Fibroblast of peridontal ligament (primary cell): ENCODE results near the gene HSPB8.
"Not testable (repeated sequence)": the region's sequence is repeated elsewhere in the genome, so short reads cannot be mapped to it uniquely, and the experiment has no call there.

Experiments
- DNase-seq: peaks from one replicate; pipeline ENCODE4 v3.0.0-alpha.2; 2010; ENCODE audit errors: extremely low read depth

The HSPB8 gene

DNA sequence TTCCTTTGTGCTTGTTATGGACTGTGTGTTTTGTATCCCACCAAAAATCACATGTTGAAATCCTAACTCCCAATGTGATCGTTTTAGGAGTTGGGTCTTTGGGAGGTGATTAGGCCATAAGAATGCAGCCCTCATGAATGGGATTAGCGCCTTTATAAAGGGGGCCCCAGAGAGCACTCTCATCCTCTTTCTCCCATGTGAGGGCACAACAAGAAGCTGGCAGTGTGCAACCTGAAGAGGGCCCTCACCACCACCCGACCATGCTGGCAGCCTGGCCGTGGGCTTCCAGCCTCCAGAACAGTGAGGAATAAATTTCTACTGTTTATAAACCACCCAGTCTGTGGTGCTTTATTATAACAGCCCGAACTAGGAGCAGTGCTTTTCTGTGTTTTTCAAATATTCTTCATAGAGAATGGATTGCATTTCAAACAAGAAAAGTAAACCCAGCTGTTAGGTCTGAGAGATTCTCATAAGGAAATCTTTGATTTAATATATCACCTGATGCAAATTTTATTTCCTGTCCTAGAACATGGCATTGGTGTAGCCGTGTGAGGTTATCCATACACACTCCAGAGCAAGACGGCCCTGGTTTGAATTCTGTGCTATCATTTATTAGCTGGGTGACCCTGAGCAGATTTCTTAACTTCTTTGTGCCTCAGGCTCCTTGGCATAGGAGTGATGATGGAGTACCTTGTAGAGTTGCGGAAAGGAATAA lies 27.8 kb downstream of the HSPB8 start:
- DNase-seq: no peak

DNA sequence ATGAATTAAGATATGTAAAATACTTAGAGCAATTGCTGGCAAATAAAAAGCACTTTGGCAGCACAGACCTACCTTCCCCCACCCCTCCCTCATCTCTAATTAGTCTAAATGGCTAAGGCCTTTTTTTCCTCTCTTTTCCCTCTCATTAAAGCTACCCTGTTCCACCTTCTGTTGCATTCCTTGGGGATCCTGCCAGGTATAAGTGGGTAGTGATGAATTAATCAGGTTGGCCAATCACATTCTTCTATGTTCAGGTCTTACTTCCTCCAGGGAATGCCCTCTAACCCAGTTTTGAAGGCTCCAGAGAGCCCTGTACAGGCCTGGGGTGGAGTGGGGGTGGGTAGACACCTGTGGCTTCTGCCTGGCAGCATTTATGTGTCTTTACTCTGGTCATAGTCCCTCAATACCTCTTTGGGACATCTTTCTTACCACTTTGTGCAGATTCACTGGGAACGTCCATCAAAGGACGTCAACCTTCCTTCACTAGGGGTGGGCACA lies 28.4 kb downstream of the HSPB8 start:
- no peak for DNase-seq

DNA sequence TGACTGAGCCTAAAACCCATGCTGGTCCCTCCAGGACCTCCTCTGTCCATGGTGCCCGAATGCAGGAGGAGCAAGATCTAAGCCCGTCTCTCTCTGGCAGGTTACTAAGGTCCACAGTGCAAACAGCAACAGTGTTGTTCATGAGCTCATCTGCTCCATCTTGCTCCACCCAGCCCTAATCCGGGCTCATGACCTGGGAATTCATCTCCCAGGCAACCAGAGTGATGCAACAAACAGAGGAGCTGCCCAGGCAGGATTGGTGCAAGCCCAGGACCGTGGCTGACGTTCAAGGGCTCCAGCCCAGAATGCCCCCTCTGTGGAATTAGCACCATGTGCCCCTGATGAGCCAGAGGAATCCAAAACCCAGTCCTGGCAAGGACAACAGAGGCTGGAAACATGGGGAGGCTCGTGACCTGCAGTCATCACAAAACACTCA lies 29.9 kb downstream of the HSPB8 start:
- no peak for DNase-seq

DNA sequence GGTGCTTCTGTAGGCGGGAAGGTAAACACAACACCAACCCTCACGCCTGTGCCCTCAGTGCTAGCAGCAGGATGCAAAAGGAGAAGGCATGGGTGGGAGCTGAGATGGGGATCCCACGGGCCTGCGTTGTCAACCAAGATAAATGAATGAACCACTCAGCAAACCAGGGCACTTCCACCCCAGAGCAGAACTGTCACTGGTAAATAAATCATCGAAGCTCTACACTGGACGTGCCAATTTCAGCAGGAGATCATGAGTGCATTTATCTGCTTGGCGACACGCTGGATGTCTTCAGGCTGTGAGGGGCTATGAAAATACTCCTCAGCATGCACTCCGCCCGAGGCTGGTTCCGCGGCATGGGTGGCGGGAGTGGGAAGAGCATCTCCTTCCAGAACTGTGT lies 33.2 kb downstream of the HSPB8 start:
- DNase-seq: no peak

DNA sequence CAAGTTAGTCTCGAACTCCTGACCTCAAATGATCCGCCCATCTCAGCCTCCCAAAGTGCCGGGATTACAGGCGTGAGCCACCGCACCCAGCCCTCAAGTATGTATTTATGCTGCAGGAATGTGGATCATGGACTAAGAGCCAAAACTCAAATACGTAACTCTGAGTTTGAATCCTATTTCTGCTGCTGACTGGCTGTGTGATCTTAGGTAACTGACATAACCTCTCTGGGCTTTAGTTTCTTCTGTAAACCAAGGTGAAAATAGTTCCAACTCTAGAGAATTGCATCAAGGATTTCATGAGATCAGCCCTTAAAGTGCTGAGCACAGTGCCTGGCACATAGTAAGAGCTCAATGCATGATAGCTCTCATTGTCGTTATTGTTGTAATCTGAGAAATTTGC lies 37.4 kb downstream of the HSPB8 start:
- DNase-seq: no peak

DNA sequence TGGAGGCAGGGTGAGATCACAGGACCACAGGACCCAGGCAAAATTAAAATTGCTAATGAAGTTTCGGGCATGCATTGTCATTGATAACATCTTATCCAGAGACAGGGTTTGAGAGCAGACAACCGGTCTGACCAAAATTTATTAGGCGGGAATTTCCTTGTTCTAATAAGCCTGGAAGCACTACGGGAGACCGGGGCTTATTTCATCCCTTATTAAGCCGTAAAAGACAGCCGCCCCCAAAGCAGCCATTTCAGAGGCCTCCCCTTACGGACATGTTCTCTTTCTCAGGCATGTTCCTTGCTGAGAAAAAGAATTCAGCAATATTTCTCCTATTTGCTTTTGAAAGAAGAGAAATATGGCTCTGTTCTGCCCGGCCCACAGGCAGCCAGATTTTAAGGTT lies 40.1 kb downstream of the HSPB8 start:
- not testable (repeated sequence) for DNase-seq

DNA sequence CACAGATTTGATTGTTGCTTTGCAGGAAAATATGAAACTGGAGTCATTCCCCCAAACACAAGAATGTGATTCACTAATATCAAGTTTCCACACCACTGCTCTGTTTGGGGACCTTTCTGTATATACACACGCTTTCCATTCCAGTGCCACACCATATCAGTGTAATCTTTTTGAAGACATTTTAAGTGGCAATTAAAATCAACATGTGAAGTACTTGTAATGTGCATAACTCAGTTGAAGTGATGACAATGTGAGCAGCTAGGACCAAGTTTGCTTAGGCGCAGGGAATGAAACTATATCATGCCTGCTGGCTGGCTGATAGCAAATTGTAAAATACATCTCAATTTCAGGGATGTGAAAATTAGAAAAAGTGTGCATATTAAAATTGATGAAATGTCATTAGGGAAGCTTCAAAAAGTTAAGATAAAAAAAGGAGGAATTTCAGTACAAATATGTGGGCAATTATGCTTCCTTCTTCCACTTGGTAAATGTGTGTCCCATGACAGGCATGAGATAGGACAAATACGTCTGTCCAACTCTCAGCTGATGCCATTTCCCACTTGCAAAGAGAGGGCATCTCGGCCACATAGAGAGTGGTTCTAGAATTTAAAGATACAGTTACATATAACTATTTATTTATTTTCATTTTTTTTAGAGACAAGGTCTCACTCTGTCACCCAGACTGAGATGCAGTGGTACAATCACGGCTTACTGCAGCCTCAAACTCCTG lies 43.7 kb downstream of the HSPB8 start:
- DNase-seq: no peak

DNA sequence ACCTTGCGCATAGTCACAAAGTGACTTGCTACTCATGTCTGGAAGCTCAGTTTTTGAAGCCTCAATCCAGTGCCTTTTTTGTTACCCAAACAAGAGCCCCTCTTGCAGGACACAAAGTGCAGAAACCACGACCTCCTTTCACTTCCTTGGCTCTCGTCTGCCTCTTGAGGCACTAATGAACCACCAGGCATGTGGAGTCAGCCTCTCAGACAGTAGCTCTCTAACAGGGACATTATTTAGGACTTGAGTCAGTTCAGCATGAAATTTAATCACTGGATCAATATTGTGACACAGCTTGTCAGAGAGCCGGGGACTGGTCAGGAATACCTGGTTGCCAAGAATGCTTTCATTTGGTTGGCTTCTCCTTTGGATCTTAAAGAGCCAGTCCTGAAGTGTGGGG lies 46.7 kb downstream of the HSPB8 start:
- no peak for DNase-seq

DNA sequence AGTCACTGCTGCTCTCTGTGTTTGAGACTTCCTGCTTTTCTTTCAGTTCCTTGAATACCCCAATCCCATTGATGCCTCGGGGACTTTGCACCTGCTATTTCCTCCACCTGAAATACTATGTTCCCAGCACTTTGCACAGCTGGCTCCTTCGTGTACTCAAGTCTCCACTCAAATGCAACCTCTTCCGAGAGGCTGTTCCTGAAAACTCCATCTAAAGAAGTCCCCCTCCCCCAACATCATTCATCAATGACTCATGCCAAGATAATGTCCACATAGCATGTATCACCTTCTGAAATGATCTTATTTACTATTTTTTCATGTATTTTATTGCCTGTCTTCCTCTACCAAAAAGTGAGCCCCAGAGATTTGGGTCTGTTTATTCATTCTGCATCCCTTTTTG lies 48.6 kb downstream of the HSPB8 start:
- DNase-seq: no peak

DNA sequence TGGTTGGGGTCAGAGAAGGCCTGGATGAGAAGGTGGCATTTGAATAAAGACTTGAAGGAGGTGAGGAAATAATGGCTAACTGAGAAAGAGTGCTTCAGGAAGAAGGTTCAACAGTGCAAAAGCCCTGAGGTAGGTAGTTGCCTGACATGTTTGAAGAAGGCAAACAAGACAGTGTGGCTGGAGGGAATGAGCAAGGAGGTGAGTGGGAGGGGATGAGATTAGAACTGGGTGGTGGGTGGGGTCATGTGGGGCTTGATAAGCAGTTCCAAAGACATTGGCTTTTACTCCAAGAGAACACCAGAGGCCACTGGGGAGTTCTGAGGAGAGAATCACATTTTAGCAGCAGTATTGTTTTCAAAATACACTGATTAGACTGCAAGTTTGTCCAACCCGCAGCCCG lies 50.5 kb downstream of the HSPB8 start:
- DNase-seq: no peak

DNA sequence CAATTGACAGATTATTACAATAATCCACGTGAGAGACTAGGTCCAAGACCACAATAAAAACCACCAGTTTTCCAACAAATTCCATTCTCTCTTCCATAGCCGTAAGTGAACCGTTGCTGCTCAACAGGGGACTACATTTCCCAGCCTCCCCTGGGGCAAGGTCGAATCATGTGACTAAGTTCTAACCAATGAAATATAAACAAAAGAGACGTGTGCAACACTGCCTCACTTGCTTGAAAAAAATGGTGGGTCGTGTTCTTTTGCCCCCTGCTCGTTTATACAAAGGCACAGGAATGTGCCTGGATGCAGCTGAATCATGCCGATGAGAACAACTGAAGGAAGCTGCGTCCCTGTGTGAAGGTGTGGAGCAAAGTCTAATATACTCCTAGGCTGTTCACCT lies 51.1 kb downstream of the HSPB8 start:
- no peak for DNase-seq

DNA sequence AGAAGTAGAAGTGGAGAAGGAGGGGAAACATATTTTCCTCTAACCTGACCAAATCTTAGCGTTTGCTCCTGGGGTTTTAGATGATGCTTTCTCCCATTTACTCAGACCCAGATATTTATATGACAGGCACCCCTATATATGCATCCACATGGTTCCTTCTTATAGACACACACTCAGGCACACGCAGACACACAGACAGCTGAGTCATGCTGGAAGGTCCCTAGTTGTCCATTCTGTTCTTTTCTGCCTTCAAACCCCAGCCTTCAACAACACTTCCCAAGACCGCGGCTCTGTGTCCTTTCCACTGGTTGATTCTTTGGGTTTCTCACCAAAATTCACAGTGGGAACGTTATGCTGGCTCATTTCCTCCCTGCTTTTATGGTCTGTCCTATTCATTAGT lies 52.1 kb downstream of the HSPB8 start:
- DNase-seq: no peak

DNA sequence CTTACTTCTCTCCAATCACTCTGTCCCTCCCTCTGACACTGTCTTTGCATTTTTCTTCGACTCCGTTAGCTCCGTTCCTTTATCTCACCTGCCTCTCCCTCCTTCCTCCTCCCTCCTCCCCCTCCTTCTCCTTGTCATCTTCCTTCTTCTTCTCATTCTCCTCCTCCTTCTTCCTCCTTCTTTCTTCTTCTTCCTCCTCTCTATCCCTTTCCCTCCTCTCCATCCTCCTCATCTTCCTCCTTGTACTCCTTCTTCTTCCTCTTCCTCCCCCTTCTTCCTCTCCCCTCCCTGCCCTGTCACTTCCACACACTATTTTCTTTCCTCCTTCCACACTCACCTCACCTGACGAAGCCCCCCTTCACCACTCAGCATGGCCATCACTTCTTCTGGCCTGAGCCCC lies 53.0 kb downstream of the HSPB8 start:
- DNase-seq: no peak

DNA sequence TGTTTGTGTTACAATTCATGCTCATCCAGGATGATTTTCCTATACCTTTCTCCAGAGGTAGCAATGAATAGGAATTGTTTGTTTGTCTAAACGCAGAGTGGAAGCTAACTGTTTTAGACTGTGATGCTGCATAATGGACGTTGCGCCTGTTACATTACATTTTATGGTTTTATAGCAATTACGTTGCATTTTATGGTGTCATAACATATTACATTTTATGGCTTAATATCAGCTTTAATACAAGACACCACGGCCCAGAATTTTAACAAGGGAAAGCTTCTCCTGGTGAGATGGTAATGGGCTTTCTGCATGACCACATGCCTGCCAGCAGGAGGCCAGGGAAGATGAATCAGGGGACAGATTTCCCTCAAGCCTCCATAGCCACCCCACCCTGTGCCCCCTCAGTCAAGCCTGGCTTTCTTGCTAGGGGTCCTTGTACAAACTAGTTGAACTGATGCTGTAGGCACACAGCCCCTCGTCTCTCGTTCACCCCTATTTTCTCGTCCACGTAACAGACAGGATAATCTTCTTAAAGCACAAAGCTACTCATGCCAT lies 56.5 kb downstream of the HSPB8 start:
- DNase-seq: no peak

DNA sequence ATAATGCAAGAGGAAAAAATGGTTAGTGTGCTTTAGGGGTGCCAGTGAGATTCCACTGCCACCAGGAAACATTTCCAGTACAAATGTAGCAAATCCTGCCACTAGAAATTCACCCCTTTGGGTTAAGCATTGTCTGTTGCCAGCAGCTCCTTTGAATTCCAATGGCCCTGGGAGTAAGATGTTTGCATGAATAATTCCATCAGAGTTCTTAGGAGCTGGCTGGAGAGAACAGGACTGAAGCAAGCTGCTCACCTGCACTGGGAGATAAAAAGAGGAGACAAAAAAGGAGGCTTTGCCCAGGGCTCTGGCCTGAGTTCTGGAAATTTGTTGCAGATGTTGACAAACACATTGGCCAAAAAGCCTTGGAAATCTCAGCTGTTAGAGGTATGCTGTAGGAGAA lies 57.6 kb downstream of the HSPB8 start:
- no peak for DNase-seq

DNA sequence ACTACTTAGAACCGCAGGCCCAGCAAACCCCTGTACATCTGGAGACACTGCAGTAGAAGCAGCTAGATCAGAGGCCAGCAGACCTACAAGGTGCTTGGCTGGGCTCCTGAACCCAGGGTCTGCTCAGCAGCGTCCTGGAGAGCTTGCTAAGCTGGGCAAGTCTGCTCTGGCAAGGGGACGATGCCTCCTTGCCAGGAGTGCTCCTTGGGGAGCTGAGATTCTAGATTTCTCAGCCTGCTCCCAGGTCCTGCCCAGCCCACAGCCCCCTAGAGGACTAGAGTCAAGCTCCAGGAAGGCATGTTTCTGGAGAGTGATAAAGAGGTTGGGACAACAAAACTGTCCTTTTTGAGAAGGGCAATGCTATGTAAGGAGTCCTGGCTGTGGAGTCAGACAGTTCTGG lies 60.3 kb downstream of the HSPB8 start:
- DNase-seq: no peak

DNA sequence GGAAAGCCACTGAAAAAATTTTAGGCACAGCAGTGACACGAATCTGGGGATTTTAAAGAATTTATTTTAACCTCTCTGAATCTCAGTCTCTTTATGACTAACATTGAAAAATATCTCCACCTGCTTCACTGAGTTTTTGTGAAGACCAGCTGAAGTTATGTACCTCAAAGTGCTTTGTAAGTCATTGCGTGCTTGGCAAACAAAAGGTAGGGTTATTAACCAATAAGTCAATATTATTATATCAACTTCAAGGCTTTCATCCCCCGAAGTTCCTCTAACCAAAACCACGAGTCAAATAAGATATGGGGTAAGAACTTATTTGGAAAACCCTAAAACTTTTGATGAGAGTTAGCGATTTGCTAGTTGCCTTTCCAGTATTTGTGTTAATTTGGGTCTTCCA lies 62.3 kb downstream of the HSPB8 start:
- DNase-seq: no peak

DNA sequence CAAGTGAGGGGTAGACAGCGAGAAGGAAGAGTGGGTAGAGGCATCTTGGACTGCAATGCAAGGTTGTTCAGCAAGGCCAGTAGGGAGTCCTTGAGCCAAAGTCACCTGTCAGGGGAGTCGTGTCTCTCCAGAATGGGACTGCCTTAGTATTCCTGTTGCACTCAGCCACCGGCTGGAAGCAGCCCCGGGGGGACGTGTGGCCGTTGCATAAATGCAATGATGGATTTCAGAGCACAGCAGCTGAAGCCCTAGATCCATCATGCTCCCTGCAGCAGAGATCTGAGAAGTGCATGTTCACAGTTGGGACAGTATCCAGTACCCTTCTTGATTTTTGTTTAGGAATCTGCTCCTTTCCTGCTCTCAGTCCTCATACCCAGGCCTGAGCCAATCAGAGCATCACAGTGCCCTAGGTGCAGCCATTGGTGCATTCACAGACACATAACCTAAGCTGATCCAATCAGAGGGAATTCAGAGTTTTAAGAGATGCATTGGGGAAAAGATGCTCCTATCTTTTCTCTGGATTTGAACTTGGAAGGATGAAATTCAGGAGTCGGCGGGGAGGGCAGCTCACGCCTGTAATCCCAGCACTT lies 62.9 kb downstream of the HSPB8 start:
- no peak for DNase-seq
